ENCODE measurements around the gene PRXL2B.

The PRXL2B gene

GRCh38 chr1:2637442-2638145 lies 51.0 kb downstream of the PRXL2B start:
- H3K4me3 ChIP-seq (ENCODE audit: low read length): no peak overlapping the region
- no peak for DNase-seq (ENCODE audit: low read depth)
- TF ChIP-seq CTCF (conservative IDR thresholded peaks at IDR 0.05; ENCODE audit: low read length): no peak

GRCh38 chr1:2638466-2639115 lies 52.0 kb downstream of the PRXL2B start:
- no peak for TF ChIP-seq CTCF (conservative IDR thresholded peaks at IDR 0.05; ENCODE audit: low read length)
- no peak overlapping the region for H3K4me3 ChIP-seq (ENCODE audit: low read length)
- DNase-seq (ENCODE audit: low read depth): no peak

- no peak for TF ChIP-seq CTCF (conservative IDR thresholded peaks at IDR 0.05; ENCODE audit: low read length)
- no peak for DNase-seq (ENCODE audit: low read depth)
- no peak overlapping the region for H3K4me3 ChIP-seq (ENCODE audit: low read length)
These were observed 52.6 kb downstream of the PRXL2B start for GRCh38 chr1:2639203-2639602.

- no peak for DNase-seq (ENCODE audit: low read depth)
- no peak overlapping the region for H3K4me3 ChIP-seq (ENCODE audit: low read length)
- TF ChIP-seq CTCF (conservative IDR thresholded peaks at IDR 0.05; ENCODE audit: low read length): no peak
These were observed 53.3 kb downstream of the PRXL2B start for GRCh38 chr1:2639607-2640521.

GRCh38 chr1:2640626-2641025 lies 54.0 kb downstream of the PRXL2B start:
- no peak overlapping the region for H3K4me3 ChIP-seq (ENCODE audit: low read length)
- TF ChIP-seq CTCF (conservative IDR thresholded peaks at IDR 0.05; ENCODE audit: low read length): no peak
- no peak for DNase-seq (ENCODE audit: low read depth)
